ENCODE measurements around the gene RIF1.

- TF ChIP-seq CTCF (IDR thresholded peaks at IDR 0.05) (no peak), POLR2AphosphoS5 (IDR thresholded peaks at IDR 0.05; ENCODE audit: low read depth, low read length) (no peak), FOSL2 (IDR thresholded peaks at IDR 0.05; ENCODE audit: borderline replicate concordance, low read depth) (no peak), TCF12 (IDR thresholded peaks at IDR 0.05) (no peak), MAX (IDR thresholded peaks at IDR 0.05; ENCODE audit: low read depth) (no peak), TAF1 (IDR thresholded peaks at IDR 0.05; ENCODE audit: borderline replicate concordance, low read depth, low read length) (no peak), EZH2phosphoT487 (IDR thresholded peaks at IDR 0.05; ENCODE audit: borderline replicate concordance, low read depth) (no peak), TEAD4 (IDR thresholded peaks at IDR 0.05; ENCODE audit: borderline replicate concordance, insufficient read depth) (no peak)
These were observed 8.6 kb upstream of the RIF1 start for GRCh38 chr2:151401149-151401548.
